Smooth muscle cell (in vitro differentiated cells): Measurements from ENCODE around the gene SUCO. TPM values are rescaled to one million over a fixed set of nuclear protein-coding genes. Genes with fewer than 3 reads are reported as not detected.
"Not testable (repeated sequence)": the region's sequence is repeated elsewhere in the genome, so short reads cannot be mapped to it uniquely, and the experiment has no call there.

ENCODE experiments used
- DNase-seq: peaks from one replicate; lab custom pipeline; 2025; ENCODE audit not compliant: unreplicated experiment; lab: John Stamatoyannopoulos, UW
- H2AFZ ChIP-seq: fragments of 200-600 bp; sonication (generic); 2 replicates; pipeline ENCODE4 v1.6.0; 2016; ENCODE audit warnings: antibody characterized with exemption, low read depth, mild to moderate bottlenecking
- H3F3A ChIP-seq: fragments of 200-600 bp; sonication (generic); 2 replicates; pipeline ENCODE4 v1.6.0; 2017; ENCODE audit warnings: antibody characterized with exemption, low read depth
- H3K27ac ChIP-seq: fragments of 200-600 bp; sonication (generic); 2 replicates; pipeline ENCODE4 v1.5.1; 2016; ENCODE audit warnings: low read depth, mild to moderate bottlenecking
- H3K27me3 ChIP-seq: fragments of 200-600 bp; sonication (generic); 2 replicates; pipeline ENCODE4 v1.6.1; 2016; ENCODE audit warnings: low read depth, mild to moderate bottlenecking
- H3K36me3 ChIP-seq: fragments of 200-600 bp; sonication (generic); 2 replicates; pipeline ENCODE4 v1.5.1; 2016; ENCODE audit warnings: low read depth
- H3K4me1 ChIP-seq: fragments of 200-600 bp; sonication (generic); 2 replicates; pipeline ENCODE4 v1.5.1; 2016; ENCODE audit warnings: low read depth
- H3K4me2 ChIP-seq: fragments of 200-600 bp; sonication (generic); 2 replicates; pipeline ENCODE4 v1.6.0; 2016; ENCODE audit warnings: mild to moderate bottlenecking
- H3K4me3 ChIP-seq: fragments of 200-600 bp; sonication (generic); 2 replicates; pipeline ENCODE4 v1.5.1; 2016; ENCODE audit warnings: mild to moderate bottlenecking
- H3K79me2 ChIP-seq: fragments of 200-600 bp; sonication (generic); 2 replicates; pipeline ENCODE4 v1.6.0; 2016; ENCODE audit warnings: low read depth, mild to moderate bottlenecking
- H3K9ac ChIP-seq: fragments of 200-600 bp; sonication (generic); 2 replicates; pipeline ENCODE4 v1.6.0; 2016; ENCODE audit warnings: low read depth
- H3K9me3 ChIP-seq: fragments of 200-600 bp; sonication (generic); replicated peaks from 2 replicates; pipeline ENCODE4 v1.5.1; 2016; ENCODE audit warnings: low read depth
- H4K20me1 ChIP-seq: fragments of 200-600 bp; sonication (generic); 2 replicates; pipeline ENCODE4 v1.6.0; 2016; ENCODE audit warnings: low read depth
- CTCF ChIP-seq: fragments of 200-600 bp; sonication (generic); IDR thresholded peaks from 2 replicates; pipeline ENCODE4 v1.5.1; 2017; ENCODE audit warnings: borderline replicate concordance, mild to moderate bottlenecking, antibody characterized with exemption; ENCODE audit not compliant: insufficient read depth, poor library complexity, severe bottlenecking
- WGBS: methylation state at CpG from one replicate; pipeline ENCODE4 v1.1.7; 2016; ENCODE audit warnings: low lambda C conversion rate; 5-methylcytosine and 5-hydroxymethylcytosine counted together
- polyA plus RNA-seq: library from polyadenylated mRNA; unstranded; fragments of >200 nt; fragmentation: Nextera tagmentation; extraction: Ambion mirVana; gene quantifications from 2 replicates; pipeline ENCODE4 v1.2.1, GENCODE V29; 2016
- total RNA-seq: library from RNA; depleted of rRNA; stranded (reverse); fragments of >200 nt; gene quantifications from 2 replicates; pipeline ENCODE4 v1.2.3, GENCODE V29; 2014

SUCO gene
- total and polyA plus RNA-seq, 2 experiments from 2014 or later = 16.9 to 96.7 TPM

GRCh38 chr1:172588296-172589291, 55.6 kb downstream of the SUCO start:
- DNase-seq = no peak
- Histone ChIP-seq H3K9me3 (no peaks in the 10 kb centered on the region), H3K4me2 (peak overlapping the region; percentile 79), H3K79me2 (peaks cover 16% of the 10 kb centered on the region), H3F3A (peaks cover 37% of the 10 kb centered on the region), H3K27ac (peak overlapping the region; percentile 85), H4K20me1 (no peaks in the 10 kb centered on the region), H3K36me3 (peaks cover 15% of the 10 kb centered on the region), H3K9ac (peak overlapping the region; percentile 20), H3K4me3 (no peak overlapping the region), H2AFZ (no peak overlapping the region), H3K4me1 (peaks cover 13% of the 10 kb centered on the region), H3K27me3 (no peaks in the 10 kb centered on the region)
- no peak for TF ChIP-seq CTCF
- 35% methylated on average over 7 of the region's 7 CpGs for WGBS

GRCh38 chr1:172589553-172589952, 56.6 kb downstream of the SUCO start:
- Histone ChIP-seq H3F3A (peaks cover 37% of the 10 kb centered on the region), H3K9ac (peak overlapping the region; percentile 18), H3K36me3 (peaks cover 15% of the 10 kb centered on the region), H3K79me2 (peaks cover 24% of the 10 kb centered on the region), H3K27ac (peak overlapping the region; percentile 85), H3K9me3 (no peaks in the 10 kb centered on the region), H3K4me2 (peak overlapping the region; percentile 79), H4K20me1 (peaks cover 2% of the 10 kb centered on the region), H3K4me3 (no peak overlapping the region), H2AFZ (no peak overlapping the region), H3K27me3 (no peaks in the 10 kb centered on the region), H3K4me1 (peaks cover 13% of the 10 kb centered on the region)
- TF ChIP-seq CTCF = no peak
- no peak for DNase-seq
- WGBS = 96% methylated on average over 3 of the region's 3 CpGs

- Histone ChIP-seq H3K4me1 (peaks cover 13% of the 10 kb centered on the region), H3K79me2 (peaks cover 31% of the 10 kb centered on the region), H3F3A (peaks cover 37% of the 10 kb centered on the region), H3K36me3 (peaks cover 17% of the 10 kb centered on the region)
- not testable (repeated sequence) for H3K27me3 ChIP-seq, H3K4me2 ChIP-seq, H3K9ac ChIP-seq, H2AFZ ChIP-seq, H4K20me1 ChIP-seq, H3K9me3 ChIP-seq, H3K4me3 ChIP-seq, DNase-seq, H3K27ac ChIP-seq
- no CpG with 5 or more reads among the region's 1 CpG for WGBS
These were observed 58.5 kb downstream of the SUCO start for GRCh38 chr1:172591429-172591828.

- not testable (repeated sequence) for H3K4me3 ChIP-seq, H3K4me2 ChIP-seq, DNase-seq, H3K27ac ChIP-seq, H3K9me3 ChIP-seq, H3K9ac ChIP-seq, H3K27me3 ChIP-seq, H3F3A ChIP-seq, H2AFZ ChIP-seq, H3K4me1 ChIP-seq
- Histone ChIP-seq H4K20me1 (peaks cover 21% of the 10 kb centered on the region), H3K36me3 (peaks cover 25% of the 10 kb centered on the region), H3K79me2 (peaks cover 54% of the 10 kb centered on the region)
- 96% methylated on average over 4 of the region's 4 CpGs for WGBS
These were observed 62.1 kb downstream of the SUCO start for GRCh38 chr1:172595066-172595465.

GRCh38 chr1:172596782-172597181, 63.8 kb downstream of the SUCO start:
- not testable (repeated sequence) for H3K4me3 ChIP-seq, H3F3A ChIP-seq, H3K27me3 ChIP-seq, DNase-seq, H3K4me2 ChIP-seq, H3K4me1 ChIP-seq, H2AFZ ChIP-seq, H3K9ac ChIP-seq, H3K27ac ChIP-seq, H3K9me3 ChIP-seq
- Histone ChIP-seq H4K20me1 (peaks cover 21% of the 10 kb centered on the region), H3K36me3 (peaks cover 16% of the 10 kb centered on the region), H3K79me2 (peaks cover 48% of the 10 kb centered on the region)
- 86% methylated on average over 10 of the region's 10 CpGs for WGBS
